HFF-Myc (cell line): Measurements from ENCODE around the gene CACNA1S.

ENCODE experiments used
- DNase-seq: peaks from one replicate; pipeline ENCODE4 v3.0.0-alpha.2; 2011; ENCODE audit warnings: low read depth; ENCODE audit errors: extremely low read depth
- H3K4me3 ChIP-seq: replicated peaks from 2 replicates; pipeline ENCODE4 v1.5.1; 2011; ENCODE audit warnings: low read depth, mild to moderate bottlenecking, control low read depth, low read length
- TF ChIP-seq, protein P1 (sequence below): IDR thresholded peaks from 2 replicates; pipeline ENCODE4 v1.5.1; 2012; ENCODE audit warnings: mild to moderate bottlenecking, low read depth, low read length, control low read depth; ENCODE audit errors: missing control alignments

The CACNA1S gene

DNA sequence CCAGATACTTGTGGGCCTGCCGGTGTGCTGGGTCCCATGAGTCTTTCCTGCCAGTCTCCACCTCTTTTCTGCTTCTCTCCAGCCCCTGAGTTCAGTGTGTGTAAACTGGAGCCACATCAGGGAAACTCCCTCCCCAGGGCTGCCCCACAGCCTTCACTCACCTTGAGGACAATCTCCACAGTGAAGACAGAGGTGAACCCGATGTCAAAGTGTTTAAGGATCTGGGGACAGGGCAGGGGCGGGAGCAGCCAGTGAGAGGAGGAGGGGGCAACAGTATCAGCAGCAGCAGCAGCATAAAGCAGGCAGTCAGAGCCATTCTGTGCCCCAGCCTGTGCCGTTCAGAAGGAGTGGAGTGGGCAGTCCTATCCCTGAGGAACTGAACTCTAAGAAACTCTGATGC lies 43.2 kb downstream of the CACNA1S start:
- no peak for DNase-seq
- no peak overlapping the region for H3K4me3 ChIP-seq
- TF ChIP-seq, protein P1, sequence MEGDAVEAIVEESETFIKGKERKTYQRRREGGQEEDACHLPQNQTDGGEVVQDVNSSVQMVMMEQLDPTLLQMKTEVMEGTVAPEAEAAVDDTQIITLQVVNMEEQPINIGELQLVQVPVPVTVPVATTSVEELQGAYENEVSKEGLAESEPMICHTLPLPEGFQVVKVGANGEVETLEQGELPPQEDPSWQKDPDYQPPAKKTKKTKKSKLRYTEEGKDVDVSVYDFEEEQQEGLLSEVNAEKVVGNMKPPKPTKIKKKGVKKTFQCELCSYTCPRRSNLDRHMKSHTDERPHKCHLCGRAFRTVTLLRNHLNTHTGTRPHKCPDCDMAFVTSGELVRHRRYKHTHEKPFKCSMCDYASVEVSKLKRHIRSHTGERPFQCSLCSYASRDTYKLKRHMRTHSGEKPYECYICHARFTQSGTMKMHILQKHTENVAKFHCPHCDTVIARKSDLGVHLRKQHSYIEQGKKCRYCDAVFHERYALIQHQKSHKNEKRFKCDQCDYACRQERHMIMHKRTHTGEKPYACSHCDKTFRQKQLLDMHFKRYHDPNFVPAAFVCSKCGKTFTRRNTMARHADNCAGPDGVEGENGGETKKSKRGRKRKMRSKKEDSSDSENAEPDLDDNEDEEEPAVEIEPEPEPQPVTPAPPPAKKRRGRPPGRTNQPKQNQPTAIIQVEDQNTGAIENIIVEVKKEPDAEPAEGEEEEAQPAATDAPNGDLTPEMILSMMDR: no peak

DNA sequence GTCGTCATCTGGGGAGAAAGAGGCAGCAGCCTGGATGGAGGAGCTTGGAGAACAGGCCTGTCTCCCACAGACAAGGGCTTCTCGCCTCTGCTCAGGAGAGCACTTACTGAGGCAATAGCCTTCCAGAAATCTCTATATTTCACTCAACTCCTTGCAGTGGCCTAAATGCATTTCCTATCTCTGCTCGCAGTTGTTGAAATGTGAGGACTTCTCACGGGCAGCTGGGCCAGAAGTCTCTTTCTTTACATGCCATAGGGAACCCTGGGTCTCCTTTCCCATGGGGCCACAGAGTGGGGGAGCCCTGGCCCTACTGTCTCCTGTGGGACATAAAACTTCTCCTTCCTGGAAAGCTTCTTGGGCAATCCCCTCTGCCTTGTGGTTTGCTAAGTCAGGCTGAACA lies 45.2 kb downstream of the CACNA1S start:
- no peak overlapping the region for H3K4me3 ChIP-seq
- TF ChIP-seq, protein P1: no peak
- DNase-seq: no peak

DNA sequence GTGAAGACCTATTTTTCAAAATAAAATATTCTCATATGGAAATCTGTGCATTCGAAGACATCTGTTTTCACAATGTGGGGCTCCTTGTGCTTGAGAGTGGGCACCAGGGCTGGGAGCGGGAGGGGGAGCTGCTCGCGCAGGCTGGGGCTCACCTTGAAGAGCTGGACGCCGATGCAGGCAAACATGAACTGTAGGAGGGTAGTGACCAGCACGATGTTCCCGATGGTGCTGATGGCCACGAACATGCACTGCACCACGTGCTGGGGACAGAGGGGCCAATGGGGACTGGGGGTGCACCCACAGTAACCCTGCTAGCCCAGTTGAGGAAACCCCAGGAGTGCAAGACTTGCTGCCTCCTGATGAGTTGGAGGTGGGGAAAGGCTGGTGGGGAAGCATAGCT lies 46.5 kb downstream of the CACNA1S start:
- no peak for DNase-seq
- H3K4me3 ChIP-seq: no peak overlapping the region
- TF ChIP-seq, protein P1: no peak

DNA sequence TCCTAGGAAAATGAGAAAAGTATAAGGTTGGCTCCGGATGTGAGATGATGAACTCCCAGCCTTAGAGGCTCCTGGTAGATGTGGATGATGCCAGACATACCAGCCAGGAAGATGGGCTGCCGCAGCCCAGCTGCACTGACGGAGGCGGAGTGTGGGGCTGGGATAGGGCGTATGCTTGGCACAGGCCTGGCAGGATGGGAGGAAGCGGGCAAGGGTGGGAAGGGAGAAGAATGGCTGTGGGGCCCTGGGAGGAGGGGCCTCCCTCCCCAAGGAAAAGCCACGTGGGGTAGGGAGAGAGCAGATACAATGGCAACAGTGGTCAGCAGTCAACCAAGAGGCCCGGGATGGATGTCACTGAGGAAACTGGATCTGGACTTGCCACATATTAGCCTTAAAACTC lies 47.4 kb downstream of the CACNA1S start:
- no peak overlapping the region for H3K4me3 ChIP-seq
- no peak for DNase-seq
- TF ChIP-seq, protein P1: no peak

DNA sequence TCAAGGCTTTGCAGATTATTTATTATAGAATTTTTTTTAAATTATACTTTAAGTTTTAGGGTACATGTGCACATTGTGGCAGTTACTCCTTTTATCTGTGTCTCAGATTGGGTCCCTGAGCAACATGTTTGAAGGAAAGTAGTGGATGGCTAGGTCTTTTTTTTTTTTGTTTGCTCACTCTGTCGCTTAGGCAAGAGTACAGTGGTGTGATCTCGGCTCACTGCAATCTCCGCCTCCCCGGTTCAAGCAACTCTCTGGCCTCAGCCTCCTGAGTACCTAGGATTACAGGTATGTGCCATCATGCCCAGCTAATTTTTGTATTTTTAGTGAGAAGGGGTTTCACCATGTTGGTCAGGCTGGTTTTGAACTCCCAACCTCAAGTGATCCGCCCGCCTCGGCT lies 49.1 kb downstream of the CACNA1S start:
- TF ChIP-seq, protein P1: no peak
- no peak overlapping the region for H3K4me3 ChIP-seq
- DNase-seq: no peak

DNA sequence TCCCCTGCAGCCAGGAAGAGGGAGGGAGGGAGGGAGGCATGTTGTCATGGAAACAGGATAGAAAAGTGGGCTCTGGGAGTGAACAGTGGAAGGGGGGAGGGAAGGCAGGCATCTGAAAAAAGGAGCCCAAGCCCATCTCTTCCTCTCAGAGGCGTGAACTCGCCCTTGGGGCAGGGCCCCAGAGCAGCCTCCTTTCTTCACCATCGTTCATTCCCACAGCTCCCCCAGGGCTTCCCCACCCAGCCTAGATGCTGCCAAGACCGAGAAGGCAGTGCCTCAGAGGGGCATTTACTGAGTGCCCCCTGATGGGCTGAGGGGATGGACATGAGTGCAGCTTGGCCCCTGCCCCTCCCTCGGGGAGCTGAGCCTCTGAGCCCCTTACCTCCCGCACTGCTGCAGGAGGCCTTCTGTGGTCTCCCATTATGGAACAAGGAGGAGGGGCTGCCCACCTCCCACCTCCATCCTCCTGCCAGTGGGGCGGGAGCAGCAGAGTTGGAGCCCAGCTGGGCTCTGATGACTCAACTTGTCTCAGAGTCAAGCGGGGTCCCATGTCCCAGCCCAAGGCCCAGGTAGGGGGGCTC lies 49.6 kb downstream of the CACNA1S start:
- no peak for DNase-seq
- H3K4me3 ChIP-seq: no peak overlapping the region
- TF ChIP-seq, protein P1: no peak

DNA sequence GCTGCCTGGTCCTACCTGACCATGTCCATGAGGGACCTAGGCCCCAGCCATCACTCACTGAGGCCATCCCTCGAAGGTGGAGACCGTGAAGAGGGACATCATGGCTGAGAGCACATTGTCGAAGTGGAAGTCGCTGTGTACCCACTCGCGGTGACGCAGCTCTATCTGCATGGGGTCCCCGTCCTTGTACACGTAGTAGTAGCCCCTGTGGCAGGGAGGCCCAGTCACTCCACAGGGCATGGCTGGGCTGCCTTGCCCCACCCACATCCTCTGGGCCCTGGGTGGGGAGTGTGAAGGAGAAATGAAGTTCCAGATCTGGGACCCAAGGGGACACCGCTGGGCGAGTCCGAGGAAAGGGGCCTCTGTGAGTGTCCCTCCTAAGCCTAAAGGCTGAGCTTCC lies 50.3 kb downstream of the CACNA1S start:
- TF ChIP-seq, protein P1: no peak
- DNase-seq: no peak
- H3K4me3 ChIP-seq: no peak overlapping the region
